ENCODE results near the gene RHNO1.

- TF ChIP-seq RFX5 (IDR thresholded peaks at IDR 0.05; ENCODE audit: low read depth, low read length) = peak; percentile 54; the same call in 1 of the 2 replicates
- no peak for TF ChIP-seq ELK1 (IDR thresholded peaks at IDR 0.05; ENCODE audit: borderline replicate concordance, low read depth, low read length)
- TF ChIP-seq, protein P1, sequence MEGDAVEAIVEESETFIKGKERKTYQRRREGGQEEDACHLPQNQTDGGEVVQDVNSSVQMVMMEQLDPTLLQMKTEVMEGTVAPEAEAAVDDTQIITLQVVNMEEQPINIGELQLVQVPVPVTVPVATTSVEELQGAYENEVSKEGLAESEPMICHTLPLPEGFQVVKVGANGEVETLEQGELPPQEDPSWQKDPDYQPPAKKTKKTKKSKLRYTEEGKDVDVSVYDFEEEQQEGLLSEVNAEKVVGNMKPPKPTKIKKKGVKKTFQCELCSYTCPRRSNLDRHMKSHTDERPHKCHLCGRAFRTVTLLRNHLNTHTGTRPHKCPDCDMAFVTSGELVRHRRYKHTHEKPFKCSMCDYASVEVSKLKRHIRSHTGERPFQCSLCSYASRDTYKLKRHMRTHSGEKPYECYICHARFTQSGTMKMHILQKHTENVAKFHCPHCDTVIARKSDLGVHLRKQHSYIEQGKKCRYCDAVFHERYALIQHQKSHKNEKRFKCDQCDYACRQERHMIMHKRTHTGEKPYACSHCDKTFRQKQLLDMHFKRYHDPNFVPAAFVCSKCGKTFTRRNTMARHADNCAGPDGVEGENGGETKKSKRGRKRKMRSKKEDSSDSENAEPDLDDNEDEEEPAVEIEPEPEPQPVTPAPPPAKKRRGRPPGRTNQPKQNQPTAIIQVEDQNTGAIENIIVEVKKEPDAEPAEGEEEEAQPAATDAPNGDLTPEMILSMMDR (conservative IDR thresholded peaks at IDR 0.05; ENCODE audit: low read depth, low read length) = peak; percentile 18; the same call in 1 of the 2 replicates
- TF ChIP-seq USF2 (IDR thresholded peaks at IDR 0.05; ENCODE audit: low read depth, low read length) = peak; percentile 45
- TF ChIP-seq POLR2A (IDR thresholded peaks at IDR 0.05; ENCODE audit: low read depth, low read length) = peak; percentile 91
- TF ChIP-seq MAFK (IDR thresholded peaks at IDR 0.05; ENCODE audit: low read depth, low read length) = no peak
- no peak for TF ChIP-seq RAD21 (IDR thresholded peaks at IDR 0.05; ENCODE audit: low read length)
- TF ChIP-seq RCOR1 (IDR thresholded peaks at IDR 0.05; ENCODE audit: insufficient replicate concordance, low read length) = no peak
- TF ChIP-seq MXI1 (IDR thresholded peaks at IDR 0.05; ENCODE audit: borderline replicate concordance, low read depth, low read length) = peak; percentile 75; the same call in 1 of the 2 replicates
- TF ChIP-seq NFE2L2 (IDR thresholded peaks at IDR 0.05; ENCODE audit: low read depth, low read length) = no peak
- TF ChIP-seq SMC3 (IDR thresholded peaks at IDR 0.05; ENCODE audit: low read depth, low read length) = no peak
- no peak for TF ChIP-seq CEBPB (IDR thresholded peaks at IDR 0.05; ENCODE audit: low read depth, low read length)
- peak; percentile 43; the same call in 1 of the 2 replicates for TF ChIP-seq FOS (IDR thresholded peaks at IDR 0.05; ENCODE audit: low read depth, low read length)
- peak; percentile 78; the same call in 1 of the 2 replicates for TF ChIP-seq MAZ (IDR thresholded peaks at IDR 0.05; ENCODE audit: borderline replicate concordance, low read depth, low read length)
These were observed 13.6 kb downstream of the RHNO1 start, which contains the start of gene TULP3 for GRCh38 chr12:2890388-2891239.

Measured in IMR-90 (cell line).